HG02571 (cell line): Measurements from ENCODE around the gene NR5A2.

ENCODE experiments used
- ATAC-seq: cut with Tn5 transposase; IDR thresholded peaks from one replicate; pipeline ENCODE4 v1.9.1; 2021; ENCODE audit warnings: mild to moderate bottlenecking, moderate library complexity; ENCODE audit not compliant: unreplicated experiment

NR5A2 gene

GRCh38 chr1:200118779-200119505 is 91.4 kb downstream of the NR5A2 start:
- ATAC-seq, result no peak

- ATAC-seq, result no peak
These were observed 93.9 kb downstream of the NR5A2 start for GRCh38 chr1:200121421-200121820.

DNA sequence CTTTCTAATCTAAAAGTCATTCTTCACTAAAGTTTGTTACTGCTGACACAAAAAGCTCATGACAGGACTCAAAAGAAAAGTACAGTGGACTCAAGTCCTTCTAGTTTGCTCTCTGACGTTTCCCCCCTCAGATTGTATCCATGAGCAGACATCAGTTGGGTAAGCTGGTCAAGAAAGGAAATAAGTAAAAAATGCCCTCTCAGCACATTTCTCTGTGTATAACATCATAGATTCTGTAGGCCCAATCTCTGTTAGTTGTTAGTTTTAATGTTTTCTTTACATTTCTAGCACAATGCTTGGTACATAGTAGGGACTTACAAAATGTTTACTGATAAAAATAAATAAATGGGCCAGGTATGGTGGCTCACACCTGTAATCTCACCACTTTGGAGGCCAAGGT is 96.8 kb downstream of the NR5A2 start:
- no peak for ATAC-seq

DNA sequence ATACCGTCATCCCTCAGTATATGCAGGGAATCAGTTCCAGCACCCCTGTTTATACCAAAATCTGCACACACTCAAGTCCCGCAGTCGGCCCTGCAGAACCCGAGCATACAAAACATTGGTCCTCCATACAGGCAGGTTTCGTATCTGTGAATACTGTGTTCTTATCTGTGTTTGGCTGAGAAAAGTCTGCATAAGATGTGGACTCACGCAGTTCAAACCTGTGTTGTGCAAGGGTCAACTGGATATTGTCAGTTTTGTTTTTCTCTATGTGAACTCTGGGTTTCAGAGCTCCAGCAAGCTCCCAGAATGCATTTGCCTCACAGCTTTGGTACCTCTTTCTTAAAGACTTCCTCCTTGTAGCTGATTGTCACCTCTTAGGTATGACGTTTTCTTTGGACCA is 100.6 kb downstream of the NR5A2 start:
- ATAC-seq, result no peak

GRCh38 chr1:200128944-200129879 is 101.7 kb downstream of the NR5A2 start:
- ATAC-seq, result no peak

DNA sequence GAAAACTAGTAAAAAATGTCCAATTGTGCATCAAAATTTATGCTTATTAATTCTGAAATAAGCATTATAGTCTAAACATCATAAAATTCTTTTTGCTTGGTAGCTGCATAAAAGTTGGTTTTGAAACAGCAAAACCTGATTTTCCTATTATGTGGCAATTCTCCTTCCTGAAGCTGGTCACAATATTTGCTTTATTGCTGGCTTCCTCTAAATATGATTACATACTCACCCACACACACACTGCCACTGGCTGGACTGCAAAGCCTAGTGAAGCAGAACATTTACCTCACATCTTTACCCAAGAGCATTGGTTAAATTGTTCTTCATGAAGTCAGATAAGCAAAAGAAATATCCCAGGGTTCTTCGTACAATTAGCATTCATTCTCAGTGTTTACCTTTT is 103.0 kb downstream of the NR5A2 start:
- no peak for ATAC-seq

DNA sequence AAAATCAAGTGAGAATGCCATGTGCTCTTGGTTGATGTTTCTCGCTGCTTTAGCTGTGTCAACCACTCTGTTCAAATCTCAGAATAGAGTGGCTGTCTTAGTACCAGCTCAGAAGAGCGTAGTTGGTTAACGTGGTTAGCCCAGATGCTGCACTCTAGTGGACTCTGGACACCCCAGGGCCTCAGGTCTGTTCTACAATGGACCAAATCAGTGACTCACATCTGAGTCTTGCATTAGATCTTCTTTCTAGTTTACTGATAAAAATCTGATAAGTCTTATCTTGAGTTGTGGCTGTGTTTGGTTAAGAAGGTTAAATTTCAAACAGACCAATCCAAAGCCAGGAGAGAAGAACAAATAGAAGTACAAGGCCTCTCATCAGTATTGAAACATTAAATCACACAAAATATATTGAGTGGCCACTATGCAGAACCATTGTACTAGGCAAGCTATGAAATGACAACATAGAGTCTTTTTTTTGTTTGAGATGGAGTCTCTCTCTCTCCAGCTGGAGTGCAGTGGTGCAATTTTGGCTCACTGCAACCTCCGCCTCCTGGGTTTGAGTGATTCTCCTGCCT is 104.1 kb downstream of the NR5A2 start:
- ATAC-seq, result no peak

GRCh38 chr1:200133123-200133522 is 105.6 kb downstream of the NR5A2 start:
- no peak for ATAC-seq

DNA sequence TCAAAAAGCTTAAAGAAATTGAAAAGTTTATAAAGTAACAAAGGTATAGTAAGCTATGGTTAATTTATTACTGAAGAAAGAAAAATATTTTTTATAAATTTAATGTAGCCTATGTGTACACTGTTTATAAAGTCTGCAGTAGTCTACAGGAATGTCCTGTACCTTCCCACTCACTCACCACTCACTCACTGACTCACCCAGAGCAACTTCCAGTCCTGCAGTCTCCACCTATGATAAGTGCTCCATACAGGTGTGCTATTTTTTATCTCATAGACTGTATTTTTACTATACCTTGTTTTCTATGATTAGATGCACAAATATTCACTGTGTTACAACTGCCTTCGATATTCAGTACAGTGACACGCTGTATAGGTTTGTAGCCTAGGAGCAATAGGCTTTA is 106.6 kb downstream of the NR5A2 start:
- ATAC-seq, result no peak

- no peak for ATAC-seq
These were observed 108.9 kb downstream of the NR5A2 start for GRCh38 chr1:200136384-200136783.

DNA sequence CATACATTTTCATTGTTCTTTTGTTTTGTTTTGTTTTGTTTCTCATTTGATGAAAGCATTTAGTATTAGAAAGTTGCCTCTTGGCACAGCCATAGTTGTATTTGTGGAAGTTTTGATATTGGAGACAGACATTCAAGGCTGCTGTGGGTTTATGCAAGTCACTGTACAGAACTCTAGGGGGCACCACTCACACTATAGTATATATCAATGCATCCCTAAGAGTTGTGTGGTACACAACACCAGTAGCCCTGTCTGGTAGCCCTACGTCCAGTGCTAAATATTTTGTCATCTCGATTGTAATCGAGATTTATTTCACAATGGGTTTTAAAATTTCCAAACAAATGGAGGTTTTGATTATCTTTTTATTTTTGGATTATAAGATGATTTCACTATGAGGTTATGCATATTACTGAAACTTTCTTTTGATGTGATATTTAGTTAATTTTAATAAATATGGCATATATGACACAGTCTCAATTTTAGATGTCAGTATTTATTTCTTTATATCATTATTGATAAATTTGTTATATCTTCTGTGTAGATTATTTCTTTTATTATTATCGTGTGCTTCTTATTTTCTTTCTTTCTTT is 112.2 kb downstream of the NR5A2 start:
- peak; percentile 82 for ATAC-seq

DNA sequence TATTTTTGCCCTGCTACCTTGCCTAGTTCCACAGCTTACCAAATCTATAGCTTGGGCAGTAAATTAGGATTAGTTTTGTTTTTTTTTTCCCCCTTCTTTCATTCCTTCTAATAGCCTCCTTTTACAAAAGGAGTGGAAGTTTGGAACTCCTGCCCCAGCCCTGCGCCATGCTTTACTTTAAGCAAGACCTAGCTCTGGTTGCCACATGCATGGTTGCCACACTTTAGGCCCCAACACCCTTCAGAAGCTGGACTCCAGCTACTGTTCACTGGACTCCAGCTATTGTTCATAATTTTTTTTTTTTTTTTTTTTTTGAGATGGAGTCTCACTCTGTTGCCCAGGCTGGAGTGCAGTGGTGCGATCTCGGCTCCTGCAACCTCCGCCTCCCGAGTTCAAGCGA is 115.8 kb downstream of the NR5A2 start:
- no peak for ATAC-seq

DNA sequence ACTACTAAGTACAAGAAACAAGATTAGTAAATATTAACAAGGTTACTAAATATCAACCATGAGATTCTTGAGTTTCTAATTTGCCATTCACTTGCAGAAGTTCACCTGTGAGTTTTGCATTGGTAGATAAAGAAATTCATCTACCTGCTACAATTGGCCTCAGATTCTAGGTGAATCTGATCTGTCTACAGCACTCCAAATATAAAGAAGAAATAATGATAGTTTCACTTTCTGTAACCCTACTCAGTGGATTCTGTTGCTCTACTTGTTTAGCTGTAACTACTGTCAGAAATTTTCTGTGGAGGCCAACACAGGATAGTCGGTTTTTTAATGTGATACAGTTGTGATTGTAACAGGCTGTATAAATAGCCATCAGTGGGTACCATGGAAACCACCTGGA is 118.6 kb downstream of the NR5A2 start:
- no peak for ATAC-seq

GRCh38 chr1:200147094-200147493 is 119.6 kb downstream of the NR5A2 start:
- ATAC-seq, result no peak

DNA sequence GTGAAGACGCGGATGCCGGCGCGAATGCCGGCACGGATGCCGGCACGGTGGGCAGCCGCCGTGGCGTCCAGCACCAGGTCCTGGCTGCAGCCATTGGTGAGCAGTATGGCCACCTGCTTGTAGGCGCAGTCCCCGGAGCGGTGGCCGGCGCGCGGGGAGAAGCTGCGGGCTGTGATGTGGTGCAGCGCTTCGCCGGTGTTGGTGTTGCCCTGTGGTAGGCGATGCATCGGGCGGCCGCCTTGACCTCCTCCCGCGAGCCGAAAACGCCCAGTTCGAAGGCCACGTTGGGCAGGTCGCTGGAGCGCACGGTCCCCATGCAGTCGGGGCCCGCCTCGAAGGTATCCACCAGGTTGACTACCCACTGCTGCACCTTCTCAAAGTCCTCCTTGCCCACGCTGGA is 120.2 kb downstream of the NR5A2 start:
- no peak for ATAC-seq

- no peak for ATAC-seq
These were observed 122.5 kb downstream of the NR5A2 start for GRCh38 chr1:200150006-200150405.

DNA sequence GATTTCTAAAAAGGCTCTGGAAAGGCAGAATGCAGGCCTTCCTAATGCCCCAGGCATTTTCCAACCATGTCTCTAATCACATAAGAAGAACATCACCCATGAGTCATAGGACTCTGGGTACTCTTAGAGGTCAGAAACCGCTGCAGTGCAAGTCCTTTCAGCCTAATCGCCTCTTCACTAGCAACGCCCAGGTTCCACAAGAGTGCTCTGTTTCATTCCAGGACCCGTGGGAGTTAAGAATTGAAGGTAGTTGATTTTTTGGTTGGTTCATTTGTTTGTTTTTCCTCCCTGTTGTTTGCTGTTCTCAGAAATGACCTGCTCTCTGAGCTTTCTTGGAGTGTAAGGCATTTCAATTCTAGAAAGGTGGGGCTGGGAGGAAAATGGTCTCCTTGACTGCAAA is 123.2 kb downstream of the NR5A2 start:
- peak; percentile 43 for ATAC-seq

GRCh38 chr1:200152336-200152735 is 124.8 kb downstream of the NR5A2 start:
- no peak for ATAC-seq

GRCh38 chr1:200153277-200154055 is 126.0 kb downstream of the NR5A2 start:
- peak; percentile 65 for ATAC-seq

- peak; percentile 78 for ATAC-seq
These were observed 126.7 kb downstream of the NR5A2 start for GRCh38 chr1:200154069-200154767.
